ENCODE data around the gene ALK. TPM values are rescaled to one million over a fixed set of nuclear protein-coding genes. Genes with fewer than 3 reads are reported as not detected.

Gene ALK
- total RNA-seq, 1 donor from 2014 or later, result 1.1 TPM

DNA sequence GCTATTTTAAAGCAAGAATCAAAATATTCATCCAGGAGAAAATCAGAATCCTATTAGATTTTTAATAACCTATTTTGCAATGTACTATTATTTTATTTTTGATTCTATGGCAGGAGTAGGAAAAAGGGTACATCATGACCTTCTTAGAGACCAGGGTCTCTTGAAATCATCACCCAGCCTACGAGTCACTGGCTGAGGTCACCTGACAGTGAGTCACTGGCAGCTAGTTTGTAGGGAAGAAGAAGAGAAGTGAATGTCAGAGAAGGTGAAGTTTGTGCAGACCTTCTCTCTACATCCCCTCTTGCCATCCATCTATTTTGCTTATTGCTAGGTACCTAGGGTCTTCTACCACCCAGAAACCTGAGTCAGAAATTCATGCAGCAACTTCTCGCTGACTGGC lies 144.2 kb downstream of the ALK start:
- Histone ChIP-seq H3K36me3 (no peaks in the 10 kb centered on the region), H3K27me3 (ENCODE audit: low read depth) (no peaks in the 10 kb centered on the region), H3K4me3 (no peak overlapping the region), H3K27ac (no peak overlapping the region), H3K4me1 (no peaks in the 10 kb centered on the region), H3K9me3 (no peaks in the 10 kb centered on the region)
- ATAC-seq (no peak), DNase-seq (no peak)
- TF ChIP-seq, protein P1, sequence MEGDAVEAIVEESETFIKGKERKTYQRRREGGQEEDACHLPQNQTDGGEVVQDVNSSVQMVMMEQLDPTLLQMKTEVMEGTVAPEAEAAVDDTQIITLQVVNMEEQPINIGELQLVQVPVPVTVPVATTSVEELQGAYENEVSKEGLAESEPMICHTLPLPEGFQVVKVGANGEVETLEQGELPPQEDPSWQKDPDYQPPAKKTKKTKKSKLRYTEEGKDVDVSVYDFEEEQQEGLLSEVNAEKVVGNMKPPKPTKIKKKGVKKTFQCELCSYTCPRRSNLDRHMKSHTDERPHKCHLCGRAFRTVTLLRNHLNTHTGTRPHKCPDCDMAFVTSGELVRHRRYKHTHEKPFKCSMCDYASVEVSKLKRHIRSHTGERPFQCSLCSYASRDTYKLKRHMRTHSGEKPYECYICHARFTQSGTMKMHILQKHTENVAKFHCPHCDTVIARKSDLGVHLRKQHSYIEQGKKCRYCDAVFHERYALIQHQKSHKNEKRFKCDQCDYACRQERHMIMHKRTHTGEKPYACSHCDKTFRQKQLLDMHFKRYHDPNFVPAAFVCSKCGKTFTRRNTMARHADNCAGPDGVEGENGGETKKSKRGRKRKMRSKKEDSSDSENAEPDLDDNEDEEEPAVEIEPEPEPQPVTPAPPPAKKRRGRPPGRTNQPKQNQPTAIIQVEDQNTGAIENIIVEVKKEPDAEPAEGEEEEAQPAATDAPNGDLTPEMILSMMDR (IDR thresholded peaks at IDR 0.05), result no peak
- intact Hi-C loops (cut with DNase I), result no loop called here

GRCh38 chr2:29776406-29776805 lies 145.0 kb downstream of the ALK start:
- H3K4me1 ChIP-seq, result no peaks in the 10 kb centered on the region

GRCh38 chr2:29775937-29776336 lies 145.4 kb downstream of the ALK start:
- no peak for ATAC-seq
- TF ChIP-seq, protein P1 (IDR thresholded peaks at IDR 0.05), result no peak
- intact Hi-C loops (cut with DNase I), result no loop called here
- no peaks in the 10 kb centered on the region for H3K4me1 ChIP-seq
- DNase-seq, result no peak
- no peaks in the 10 kb centered on the region for H3K27me3 ChIP-seq (ENCODE audit: low read depth)
- H3K4me3 ChIP-seq, result no peak overlapping the region
- H3K27ac ChIP-seq, result no peak overlapping the region
- no peaks in the 10 kb centered on the region for H3K9me3 ChIP-seq
- H3K36me3 ChIP-seq, result no peaks in the 10 kb centered on the region

More at GRCh38 chr2:29776406-29776805, 145.0 kb downstream of the ALK start:
- H3K4me3 ChIP-seq, result no peak overlapping the region
- H3K27ac ChIP-seq, result no peak overlapping the region
- H3K27me3 ChIP-seq (ENCODE audit: low read depth), result no peaks in the 10 kb centered on the region
- DNase-seq (no peak), ATAC-seq (no peak)
- intact Hi-C loops (cut with DNase I), result no loop called here
- no peaks in the 10 kb centered on the region for H3K36me3 ChIP-seq
- H3K9me3 ChIP-seq, result no peaks in the 10 kb centered on the region
- TF ChIP-seq, protein P1 (IDR thresholded peaks at IDR 0.05), result no peak

GRCh38 chr2:29774624-29775023 lies 146.8 kb downstream of the ALK start:
- ATAC-seq (no peak), DNase-seq (no peak)
- no peak overlapping the region for H3K4me3 ChIP-seq
- no peaks in the 10 kb centered on the region for H3K27me3 ChIP-seq (ENCODE audit: low read depth)
- intact Hi-C loops (cut with DNase I), result no loop called here
- H3K4me1 ChIP-seq, result no peaks in the 10 kb centered on the region
- H3K36me3 ChIP-seq, result no peaks in the 10 kb centered on the region
- no peaks in the 10 kb centered on the region for H3K9me3 ChIP-seq
- no peak overlapping the region for H3K27ac ChIP-seq
- TF ChIP-seq, protein P1 (IDR thresholded peaks at IDR 0.05), result no peak

- Histone ChIP-seq H3K4me3 (no peak overlapping the region), H3K36me3 (no peaks in the 10 kb centered on the region), H3K4me1 (no peaks in the 10 kb centered on the region), H3K27me3 (ENCODE audit: low read depth) (no peaks in the 10 kb centered on the region), H3K9me3 (no peaks in the 10 kb centered on the region), H3K27ac (no peak overlapping the region)
- intact Hi-C loops (cut with DNase I), result no loop called here
- no peak for ATAC-seq
- TF ChIP-seq, protein P1 (IDR thresholded peaks at IDR 0.05), result no peak
- DNase-seq, result no peak
Measured at GRCh38 chr2:29770846-29771245, 150.5 kb downstream of the ALK start.

- DNase-seq (no peak), ATAC-seq (no peak)
- TF ChIP-seq, protein P1 (IDR thresholded peaks at IDR 0.05), result no peak
- intact Hi-C loops (cut with DNase I), result no loop called here
- H3K4me3 ChIP-seq, result no peak overlapping the region
- no peaks in the 10 kb centered on the region for H3K27me3 ChIP-seq (ENCODE audit: low read depth)
- no peaks in the 10 kb centered on the region for H3K36me3 ChIP-seq
- H3K4me1 ChIP-seq, result no peaks in the 10 kb centered on the region
- no peak overlapping the region for H3K27ac ChIP-seq
- H3K9me3 ChIP-seq, result no peaks in the 10 kb centered on the region
Measured at GRCh38 chr2:29769847-29770246, 151.5 kb downstream of the ALK start.
